PC-9 (cell line): ENCODE results near the gene FAM72A.
"Not testable (repeated sequence)": the region's sequence is repeated elsewhere in the genome, so short reads cannot be mapped to it uniquely, and the experiment has no call there.

ENCODE experiments used
- EZH2 ChIP-seq: fragments of 200-600 bp; sonication (generic); IDR thresholded peaks from 2 replicates; pipeline ENCODE4 v1.8.0; 2017; ENCODE audit warnings: antibody characterized with exemption, low read depth
- TF ChIP-seq, protein P1 (sequence below): fragments of 200-600 bp; sonication (generic); conservative IDR thresholded peaks from 2 replicates; pipeline ENCODE4 v1.6.1; 2017; ENCODE audit warnings: mixed run types, antibody characterized with exemption, mild to moderate bottlenecking, moderate library complexity

DNA sequence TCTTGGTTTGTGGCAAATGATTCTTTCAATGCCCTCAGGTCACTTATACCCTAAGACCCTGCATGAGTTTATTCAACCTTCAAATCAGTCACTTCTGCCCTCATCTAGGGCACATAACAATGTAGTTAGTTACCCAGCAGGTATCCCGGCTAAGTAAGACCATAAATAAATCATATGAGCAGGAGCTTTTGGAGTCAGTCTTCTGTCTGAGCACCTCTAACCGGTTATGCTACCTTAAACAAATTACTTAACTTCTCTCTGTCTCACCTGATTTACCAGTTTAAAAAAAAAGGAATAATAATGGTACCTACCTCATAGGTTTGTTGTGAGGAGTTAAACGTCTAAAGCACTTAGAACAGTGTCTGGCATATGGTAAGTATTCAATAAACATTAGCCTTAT is 16.9 kb downstream of the FAM72A start:
- TF ChIP-seq, protein P1, sequence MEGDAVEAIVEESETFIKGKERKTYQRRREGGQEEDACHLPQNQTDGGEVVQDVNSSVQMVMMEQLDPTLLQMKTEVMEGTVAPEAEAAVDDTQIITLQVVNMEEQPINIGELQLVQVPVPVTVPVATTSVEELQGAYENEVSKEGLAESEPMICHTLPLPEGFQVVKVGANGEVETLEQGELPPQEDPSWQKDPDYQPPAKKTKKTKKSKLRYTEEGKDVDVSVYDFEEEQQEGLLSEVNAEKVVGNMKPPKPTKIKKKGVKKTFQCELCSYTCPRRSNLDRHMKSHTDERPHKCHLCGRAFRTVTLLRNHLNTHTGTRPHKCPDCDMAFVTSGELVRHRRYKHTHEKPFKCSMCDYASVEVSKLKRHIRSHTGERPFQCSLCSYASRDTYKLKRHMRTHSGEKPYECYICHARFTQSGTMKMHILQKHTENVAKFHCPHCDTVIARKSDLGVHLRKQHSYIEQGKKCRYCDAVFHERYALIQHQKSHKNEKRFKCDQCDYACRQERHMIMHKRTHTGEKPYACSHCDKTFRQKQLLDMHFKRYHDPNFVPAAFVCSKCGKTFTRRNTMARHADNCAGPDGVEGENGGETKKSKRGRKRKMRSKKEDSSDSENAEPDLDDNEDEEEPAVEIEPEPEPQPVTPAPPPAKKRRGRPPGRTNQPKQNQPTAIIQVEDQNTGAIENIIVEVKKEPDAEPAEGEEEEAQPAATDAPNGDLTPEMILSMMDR = not testable (repeated sequence)
- TF ChIP-seq EZH2 = not testable (repeated sequence)
